B cell (primary cell): ENCODE data around the gene PTPRC. TPM values are rescaled to one million over a fixed set of nuclear protein-coding genes. Genes with fewer than 3 reads are reported as not detected.
A peak's percentile ranks its signal among the peaks of the same experiment; 100 is the strongest.

Source experiments
- ATAC-seq: fragments of 200-7000 bp; cut with Tn5 transposase; one replicate; pipeline ENCODE4 v1.10.0; 2021; ENCODE audit warnings: low read depth, mild to moderate bottlenecking, moderate number of reproducible peaks, moderate library complexity
- CTCF ChIA-PET: fragments of 350-600 bp; sonication (Branson Sonifier 250); formaldehyde crosslinking; loops from one replicate; lab custom pipeline; 2021; ENCODE audit warnings: antibody characterized with exemption, inconsistent platforms; lab: Charles Lee
- POLR2A ChIA-PET: fragments of 350-600 bp; sonication (Branson Sonifier 250); formaldehyde crosslinking; loops from one replicate; lab custom pipeline; 2021; ENCODE audit warnings: antibody characterized with exemption; lab: Charles Lee
- DNase-seq: peaks from one replicate; pipeline ENCODE4 v3.0.0; 2013
- H2AFZ ChIP-seq: 2 replicates; pipeline ENCODE4 v1.6.1; 2012; ENCODE audit warnings: mild to moderate bottlenecking, low read depth, low read length; ENCODE audit not compliant: insufficient read depth, poor library complexity, severe bottlenecking
- H3K27ac ChIP-seq, 2 donors: 1 replicate in 1 of 2; 2 replicates in 1 of 2; pipeline ENCODE4 v1.5.1; 2012 to 2013; ENCODE audit warnings: low read length in 2 of 2, mild to moderate bottlenecking in 2 of 2, moderate library complexity in 1 of 2
- H3K27me3 ChIP-seq, 4 experiments: fragments of 200-600 bp in 1 of 4; sonication (generic) in 1 of 4; replicated peaks in 1 of 4; 1 replicate in 2 of 4; 2 replicates in 2 of 4; pipeline versions ENCODE4 v1.6.1 to v1.7.0; 2013 to 2016; ENCODE audit warnings: low read length in 3 of 4, mild to moderate bottlenecking in 2 of 4, mixed read lengths in 1 of 4, moderate library complexity in 1 of 4; ENCODE audit not compliant: insufficient read depth in 4 of 4, control insufficient read depth in 3 of 4; ENCODE audit errors: control extremely low read depth in 1 of 4
- H3K36me3 ChIP-seq, 2 experiments: replicated peaks in 1 of 2; 1 replicate in 1 of 2; 2 replicates in 1 of 2; pipeline versions ENCODE4 v1.6.1 to v1.7.1; 2013; ENCODE audit warnings: low read length in 1 of 2; ENCODE audit not compliant: insufficient read depth in 2 of 2, control insufficient read depth in 1 of 2; ENCODE audit errors: control extremely low read depth in 1 of 2, extremely low read depth in 1 of 2
- H3K4me1 ChIP-seq, 2 donors: fragments of 200-600 bp in 1 of 2; sonication (generic) in 1 of 2; 1 replicate in 1 of 2; 2 replicates in 1 of 2; pipeline versions ENCODE4 v1.5.1 to v1.6.1; 2013 to 2017; ENCODE audit warnings: low read length in 2 of 2; ENCODE audit not compliant: control insufficient read depth in 2 of 2, insufficient read depth in 2 of 2
- H3K4me2 ChIP-seq: replicated peaks from 2 replicates; pipeline ENCODE3; 2012; ENCODE audit warnings: mild to moderate bottlenecking, low read depth, low read length; ENCODE audit not compliant: poor library complexity, severe bottlenecking
- H3K4me3 ChIP-seq, 5 experiments: fragments of 200-600 bp in 1 of 5; sonication (generic) in 1 of 5; 1 replicate in 3 of 5; 2 replicates in 2 of 5; pipeline versions ENCODE4 v1.5.1 to v1.7.0; 2011 to 2016; ENCODE audit warnings: low read length in 4 of 5, mild to moderate bottlenecking in 4 of 5, low read depth in 2 of 5, control low read depth in 1 of 5, moderate library complexity in 1 of 5; ENCODE audit not compliant: insufficient read depth in 1 of 5; ENCODE audit errors: control extremely low read depth in 1 of 5, extremely low read depth in 1 of 5
- H3K79me2 ChIP-seq: fragments of 200-600 bp; sonication (generic); one replicate; pipeline ENCODE4 v1.6.0; 2016; ENCODE audit warnings: low read length; ENCODE audit not compliant: control insufficient read depth, insufficient read depth
- H3K9ac ChIP-seq: fragments of 200-600 bp; sonication (generic); 2 replicates; pipeline ENCODE4 v1.6.1; 2017; ENCODE audit warnings: mild to moderate bottlenecking, low read length, moderate library complexity
- H3K9me3 ChIP-seq, 3 donors: one replicate each; pipeline versions ENCODE4 v1.6.1 to v1.7.1; 2013; ENCODE audit warnings: low read length in 2 of 3; ENCODE audit not compliant: control insufficient read depth in 2 of 3, insufficient read depth in 1 of 3; ENCODE audit errors: control extremely low read depth in 1 of 3
- H4K20me1 ChIP-seq: 2 replicates; pipeline ENCODE4 v1.6.0; 2012; ENCODE audit warnings: mild to moderate bottlenecking, low read length; ENCODE audit not compliant: insufficient read depth, control insufficient read depth, poor library complexity, severe bottlenecking
- H3K27ac Mint-ChIP-seq: one replicate; pipeline ENCODE4 v1.8.0; 2021; ENCODE audit warnings: mixed read lengths
- H3K27me3 Mint-ChIP-seq: one replicate; pipeline ENCODE4 v1.8.0; 2021; ENCODE audit warnings: mixed read lengths
- H3K4me1 Mint-ChIP-seq: one replicate; pipeline ENCODE4 v1.8.0; 2021; ENCODE audit warnings: mixed read lengths
- H3K4me3 Mint-ChIP-seq: one replicate; pipeline ENCODE4 v1.8.0; 2021; ENCODE audit warnings: mixed read lengths
- H3K9me3 Mint-ChIP-seq: one replicate; pipeline ENCODE4 v1.8.0; 2022; ENCODE audit warnings: mixed read lengths; ENCODE audit not compliant: insufficient read depth
- EZH2 ChIP-seq: IDR thresholded peaks from 2 replicates; pipeline ENCODE4 v1.6.1; 2012; ENCODE audit warnings: borderline replicate concordance, low read depth, mild to moderate bottlenecking, moderate library complexity, low read length; ENCODE audit not compliant: insufficient read depth, poor library complexity, severe bottlenecking
- WGBS: methylation state at CpG from one replicate; pipeline ENCODE4 v1.1.5; 2013; ENCODE audit warnings: missing lambda C conversion rate; ENCODE audit not compliant: insufficient coverage; 5-methylcytosine and 5-hydroxymethylcytosine counted together
- intact Hi-C: fragments of 100-400 bp; cut with micrococcal nuclease; formaldehyde crosslinking; loops from one replicate; pipeline ENCODE4 v1.10.0; 2022
- polyA plus RNA-seq: library from polyadenylated mRNA; depleted of rRNA; stranded (reverse); fragments of >200 nt; gene quantifications from 2 replicates; pipeline ENCODE4 v1.2.3, GENCODE V29; 2012
- total RNA-seq, 2 donors: library from RNA; stranded (reverse); fragments of 120-200 nt in 1 of 2; gene quantifications; 1 replicate in 1 of 2; 2 replicates in 1 of 2; pipeline versions ENCODE4 v1.2.3 to v1.2.4, GENCODE V29; 2013 to 2022
- TF ChIP-seq, protein P1 (sequence below): fragments of 200-600 bp; IDR thresholded peaks from one replicate; pipeline ENCODE4 v1.8.0; 2022; ENCODE audit warnings: antibody characterized with exemption, mild to moderate bottlenecking

PTPRC gene
- total and polyA plus RNA-seq, 2 donors (not counting 1 experiment from before 2014, with no cell fraction given): 151 to 543 TPM

- ATAC-seq (no peak), DNase-seq (no peak)
- Histone ChIP-seq H3K27me3 (no peaks in the 10 kb centered on the region), H3K79me2 (peaks cover 99% of the 10 kb centered on the region), H4K20me1 (peaks cover 14% of the 10 kb centered on the region), H3K4me1 (peaks cover 84 to 95% of the 10 kb centered on the region in 2 donors), H3K27ac (peak overlapping the region; percentile 17 to 98), H3K4me2 (peak overlapping the region; percentile 69), H3K36me3 (peaks cover 12 to 48% of the 10 kb centered on the region in 2 experiments), H3K4me3 (no peak overlapping the region), H2AFZ (no peak overlapping the region), H3K9ac (no peak overlapping the region), H3K9me3 (peaks cover 0 to 13% (median 0%) of the 10 kb centered on the region in 3 donors)
- no peaks in the 10 kb centered on the region for H3K27me3 Mint-ChIP-seq
- ChIA-PET POLR2A (interaction anchor here (0.7 kb wide), 1 partner anchor 19 kb away, joined by 4 read pairs; no protein-coding TSS in a partner anchor), CTCF (interaction anchor here (0.8 kb wide), 1 partner anchor 9 kb away, joined by 3 read pairs; no protein-coding TSS in a partner anchor)
- no peak for TF ChIP-seq EZH2
- TF ChIP-seq, protein P1, sequence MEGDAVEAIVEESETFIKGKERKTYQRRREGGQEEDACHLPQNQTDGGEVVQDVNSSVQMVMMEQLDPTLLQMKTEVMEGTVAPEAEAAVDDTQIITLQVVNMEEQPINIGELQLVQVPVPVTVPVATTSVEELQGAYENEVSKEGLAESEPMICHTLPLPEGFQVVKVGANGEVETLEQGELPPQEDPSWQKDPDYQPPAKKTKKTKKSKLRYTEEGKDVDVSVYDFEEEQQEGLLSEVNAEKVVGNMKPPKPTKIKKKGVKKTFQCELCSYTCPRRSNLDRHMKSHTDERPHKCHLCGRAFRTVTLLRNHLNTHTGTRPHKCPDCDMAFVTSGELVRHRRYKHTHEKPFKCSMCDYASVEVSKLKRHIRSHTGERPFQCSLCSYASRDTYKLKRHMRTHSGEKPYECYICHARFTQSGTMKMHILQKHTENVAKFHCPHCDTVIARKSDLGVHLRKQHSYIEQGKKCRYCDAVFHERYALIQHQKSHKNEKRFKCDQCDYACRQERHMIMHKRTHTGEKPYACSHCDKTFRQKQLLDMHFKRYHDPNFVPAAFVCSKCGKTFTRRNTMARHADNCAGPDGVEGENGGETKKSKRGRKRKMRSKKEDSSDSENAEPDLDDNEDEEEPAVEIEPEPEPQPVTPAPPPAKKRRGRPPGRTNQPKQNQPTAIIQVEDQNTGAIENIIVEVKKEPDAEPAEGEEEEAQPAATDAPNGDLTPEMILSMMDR: no peak
- peaks cover 84% of the 10 kb centered on the region for H3K4me1 Mint-ChIP-seq
- no peaks in the 10 kb centered on the region for H3K9me3 Mint-ChIP-seq
- intact Hi-C loops: no loop called here
- H3K4me3 Mint-ChIP-seq: peak overlapping the region; percentile 46
- no CpG with 5 or more reads among the region's 1 CpG for WGBS
- peak overlapping the region; percentile 88 for H3K27ac Mint-ChIP-seq
Observed at GRCh38 chr1:198676253-198676652, 37.4 kb downstream of the PTPRC start.

DNA sequence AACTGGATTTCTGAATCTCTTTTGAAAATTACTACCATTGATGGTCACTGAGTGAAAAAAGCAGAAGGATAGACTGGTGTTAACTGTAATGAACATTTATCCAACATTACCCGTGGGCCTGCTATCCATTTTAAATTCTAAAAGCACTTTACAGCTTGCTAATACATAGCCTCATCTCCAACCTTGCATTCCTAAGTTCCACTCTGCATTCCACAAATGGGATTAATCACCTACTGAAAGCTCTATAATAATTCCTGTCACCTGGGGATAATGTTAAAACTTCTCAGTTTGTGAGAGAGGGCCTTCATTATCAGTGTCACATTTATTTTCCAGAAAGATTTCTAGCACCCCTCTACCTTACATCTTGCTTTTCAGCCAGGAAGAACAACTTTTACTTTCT lies 38.2 kb downstream of the PTPRC start:
- ChIA-PET POLR2A (interaction anchor here (0.7 to 0.8 kb wide), 2 partner anchors 9 to 57 kb away, joined by 4 to 5 read pairs; no protein-coding TSS in a partner anchor), CTCF (interaction anchor here (0.7 to 3.0 kb wide), 3 partner anchors 27 to 55 kb away, joined by 3 to 11 read pairs (median 3); no protein-coding TSS in a partner anchor)
- no CpG with 5 or more reads among the region's 1 CpG for WGBS
- Mint-ChIP-seq H3K4me3 (peak overlapping the region; percentile 56), H3K27ac (peak overlapping the region; percentile 93), H3K9me3 (no peaks in the 10 kb centered on the region), H3K4me1 (peaks cover 82% of the 10 kb centered on the region), H3K27me3 (no peaks in the 10 kb centered on the region)
- Histone ChIP-seq H3K36me3 (peaks cover 11 to 43% of the 10 kb centered on the region in 2 experiments), H3K27ac (peak overlapping the region; percentile 73 to 98), H3K79me2 (peaks cover 96% of the 10 kb centered on the region), H3K4me3 (peak overlapping the region in 1 of 5 experiments; percentile 11), H3K9me3 (peaks cover 0 to 13% (median 0%) of the 10 kb centered on the region in 3 donors), H3K9ac (peak overlapping the region; percentile 42), H3K4me1 (peaks cover 78 to 91% of the 10 kb centered on the region in 2 donors), H3K27me3 (no peaks in the 10 kb centered on the region), H2AFZ (no peak overlapping the region), H4K20me1 (peaks cover 6% of the 10 kb centered on the region), H3K4me2 (peak overlapping the region; percentile 69)
- intact Hi-C loops: no loop called here
- TF ChIP-seq, protein P1: no peak
- TF ChIP-seq EZH2: no peak
- no peak for DNase-seq
- ATAC-seq: no peak
